Gastroesophageal sphincter (tissue), 3 donors: Measurements from ENCODE around the gene NFKBIE.

Source experiments
- CTCF ChIP-seq, 4 experiments: fragments of 200-600 bp in 2 of 4; fragments of 450-650 bp in 2 of 4; sonication (generic) in 1 of 4; IDR thresholded peaks; one replicate each; pipeline ENCODE4 v1.5.1; 2017 to 2019; ENCODE audit warnings: antibody characterized with exemption in 4 of 4, mild to moderate bottlenecking in 2 of 4, moderate library complexity in 2 of 4
- POLR2A ChIP-seq, 2 donors: fragments of 450-650 bp; IDR thresholded peaks; one replicate each; pipeline ENCODE4 v1.6.1; 2017; ENCODE audit warnings: antibody characterized with exemption in 2 of 2, mild to moderate bottlenecking in 2 of 2, moderate library complexity in 1 of 2
- POLR2AphosphoS5 ChIP-seq: sonication (generic); formaldehyde crosslinking; IDR thresholded peaks from one replicate; pipeline ENCODE4 v1.6.1; 2017; ENCODE audit warnings: antibody characterized with exemption

- TF ChIP-seq CTCF (IDR thresholded peaks at IDR 0.05) (no peak), POLR2A (IDR thresholded peaks at IDR 0.05) (no peak), POLR2AphosphoS5 (no peak)
Observed at GRCh38 chr6:44286285-44286565, 20.9 kb upstream of the NFKBIE start.
